ENCODE data around the gene FLVCR1.

DNA sequence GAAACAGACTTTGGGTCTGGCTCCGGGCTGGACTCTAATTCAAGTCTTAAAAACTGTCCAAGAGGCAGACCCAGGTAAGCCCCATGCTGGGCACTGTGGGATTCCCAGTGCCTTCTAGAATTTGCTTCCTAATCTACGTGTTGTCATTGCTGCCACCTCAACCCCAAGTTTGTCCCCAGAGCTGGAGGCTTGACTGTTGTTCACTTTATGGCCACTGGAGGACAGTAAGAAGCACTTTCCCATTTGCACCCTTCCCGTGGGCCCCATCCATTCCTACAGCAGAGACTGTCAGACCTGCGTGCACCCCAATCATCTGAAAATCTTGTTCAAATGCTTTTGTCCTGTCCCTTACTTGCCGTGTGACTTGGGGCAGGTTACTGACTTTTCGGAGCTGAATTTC, 62.8 kb downstream of the FLVCR1 start:
- TF ChIP-seq, protein P1, sequence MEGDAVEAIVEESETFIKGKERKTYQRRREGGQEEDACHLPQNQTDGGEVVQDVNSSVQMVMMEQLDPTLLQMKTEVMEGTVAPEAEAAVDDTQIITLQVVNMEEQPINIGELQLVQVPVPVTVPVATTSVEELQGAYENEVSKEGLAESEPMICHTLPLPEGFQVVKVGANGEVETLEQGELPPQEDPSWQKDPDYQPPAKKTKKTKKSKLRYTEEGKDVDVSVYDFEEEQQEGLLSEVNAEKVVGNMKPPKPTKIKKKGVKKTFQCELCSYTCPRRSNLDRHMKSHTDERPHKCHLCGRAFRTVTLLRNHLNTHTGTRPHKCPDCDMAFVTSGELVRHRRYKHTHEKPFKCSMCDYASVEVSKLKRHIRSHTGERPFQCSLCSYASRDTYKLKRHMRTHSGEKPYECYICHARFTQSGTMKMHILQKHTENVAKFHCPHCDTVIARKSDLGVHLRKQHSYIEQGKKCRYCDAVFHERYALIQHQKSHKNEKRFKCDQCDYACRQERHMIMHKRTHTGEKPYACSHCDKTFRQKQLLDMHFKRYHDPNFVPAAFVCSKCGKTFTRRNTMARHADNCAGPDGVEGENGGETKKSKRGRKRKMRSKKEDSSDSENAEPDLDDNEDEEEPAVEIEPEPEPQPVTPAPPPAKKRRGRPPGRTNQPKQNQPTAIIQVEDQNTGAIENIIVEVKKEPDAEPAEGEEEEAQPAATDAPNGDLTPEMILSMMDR (IDR thresholded peaks at IDR 0.05): peak in 1 of 6 experiments; percentile 24
- no peak for TF ChIP-seq POLR2A (IDR thresholded peaks at IDR 0.05)

Data from thyroid gland (tissue), 4 donors.